Transverse colon (tissue), 3 donors: ENCODE measurements around the gene PLEKHA6.

Experiments used
- CTCF ChIP-seq, 5 experiments: fragments of 200-600 bp in 3 of 5; fragments of 450-650 bp in 2 of 5; sonication (generic) in 3 of 5; IDR thresholded peaks; 1 replicate in 2 of 5; 2 replicates in 3 of 5; pipeline ENCODE4 v1.5.1; 2016 to 2017; ENCODE audit warnings: antibody characterized with exemption in 5 of 5, inconsistent platforms in 3 of 5, mild to moderate bottlenecking in 2 of 5, moderate library complexity in 1 of 5
- POLR2A ChIP-seq: fragments of 450-650 bp; IDR thresholded peaks from one replicate; pipeline ENCODE4 v1.6.1; 2016; ENCODE audit warnings: antibody characterized with exemption, mild to moderate bottlenecking, moderate library complexity

GRCh38 chr1:204192046-204192445, 167.7 kb downstream of the PLEKHA6 start:
- TF ChIP-seq CTCF (IDR thresholded peaks at IDR 0.05) (no peak), POLR2A (no peak)
